HepG2 (cell line): ENCODE measurements around the gene ENTPD2. TPM values are rescaled to one million over a fixed set of nuclear protein-coding genes. Genes with fewer than 3 reads are reported as not detected.

ENCODE experiments used
- AFF4 ChIP-seq: sonication (generic); formaldehyde crosslinking; IDR thresholded peaks from 2 replicates; pipeline ENCODE4 v1.4.0; 2020; ENCODE audit warnings: missing genetic modification reagents
- CBX1 ChIP-seq: IDR thresholded peaks from one replicate; pipeline ENCODE4 v1.6.1; 2016; ENCODE audit warnings: antibody characterized with exemption, low read depth
- MLXIP ChIP-seq: sonication (generic); formaldehyde crosslinking; IDR thresholded peaks from 2 replicates; pipeline ENCODE4 v1.9.0; 2021; ENCODE audit warnings: missing genetic modification reagents, borderline replicate concordance
- NFYC ChIP-seq: IDR thresholded peaks from 2 replicates; pipeline ENCODE4 v1.6.1; 2016; ENCODE audit warnings: missing genetic modification reagents, missing compliant biosample characterization
- ONECUT2 ChIP-seq: sonication (generic); formaldehyde crosslinking; IDR thresholded peaks from 2 replicates; pipeline ENCODE4 v1.4.0; 2020; ENCODE audit warnings: missing genetic modification reagents
- PHF8 ChIP-seq: sonication (generic); formaldehyde crosslinking; IDR thresholded peaks from 2 replicates; pipeline ENCODE4 v1.5.0; 2020; ENCODE audit warnings: missing genetic modification reagents
- ZFY ChIP-seq: sonication (generic); formaldehyde crosslinking; IDR thresholded peaks from 2 replicates; pipeline ENCODE4 v1.4.0; 2020; ENCODE audit warnings: missing genetic modification reagents
- ZMYM2 ChIP-seq: sonication (generic); formaldehyde crosslinking; IDR thresholded peaks from 2 replicates; pipeline ENCODE4 v1.8.0; 2022; ENCODE audit warnings: mild to moderate bottlenecking, missing genetic modification reagents
- ZNF782 ChIP-seq: sonication (generic); formaldehyde crosslinking; IDR thresholded peaks from 2 replicates; pipeline ENCODE4 v1.4.0; 2020; ENCODE audit warnings: missing genetic modification reagents, mild to moderate bottlenecking, borderline replicate concordance
- ZNF839 ChIP-seq: sonication (generic); formaldehyde crosslinking; IDR thresholded peaks from 2 replicates; pipeline ENCODE4 v1.4.0; 2020; ENCODE audit warnings: missing genetic modification reagents, mild to moderate bottlenecking, borderline replicate concordance
- ZNF879 ChIP-seq: sonication (generic); formaldehyde crosslinking; IDR thresholded peaks from 2 replicates; pipeline ENCODE4 v1.8.1; 2023; ENCODE audit warnings: missing genetic modification reagents
- polyA plus RNA-seq, 8 experiments: library from polyadenylated mRNA; depleted of rRNA in 3 of 8; stranded (reverse) in 7 of 8; unstranded in 1 of 8; fragments of >200 nt; fragmentation: Illumina TruSeq in 4 of 8; extraction: Trizol in 4 of 8; gene quantifications; 2 replicates each; pipeline versions ENCODE4 v1.2.1 to v1.2.3, GENCODE V29; 2011 to 2016; ENCODE audit warnings: low read depth in 4 of 8, missing spikeins in 1 of 8, mixed read lengths in 1 of 8; ENCODE audit not compliant: insufficient read depth in 1 of 8
- total RNA-seq, 5 experiments: library from RNA; depleted of rRNA; stranded (reverse); fragments of >200 nt; fragmentation: Illumina TruSeq; extraction: Trizol; gene quantifications; 2 replicates each; pipeline ENCODE4 v1.2.3, GENCODE V29; 2016; ENCODE audit warnings: low read depth in 1 of 5
- TF ChIP-seq, protein P1 (sequence below): sonication (generic); formaldehyde crosslinking; IDR thresholded peaks from 2 replicates; pipeline ENCODE4 v1.5.1; 2020; ENCODE audit warnings: mild to moderate bottlenecking, missing genetic modification reagents, borderline replicate concordance
- TF ChIP-seq, protein P2 (sequence below): sonication (generic); formaldehyde crosslinking; IDR thresholded peaks from 2 replicates; pipeline ENCODE4 v1.9.0; 2021; ENCODE audit warnings: missing genetic modification reagents, mild to moderate bottlenecking, borderline replicate concordance

The ENTPD2 gene
- total and polyA plus RNA-seq, 2 of the 13 experiments (the other 11 are each of a cell fraction or from before 2014, with no cell fraction given): 0.95 to 3.2 TPM

DNA sequence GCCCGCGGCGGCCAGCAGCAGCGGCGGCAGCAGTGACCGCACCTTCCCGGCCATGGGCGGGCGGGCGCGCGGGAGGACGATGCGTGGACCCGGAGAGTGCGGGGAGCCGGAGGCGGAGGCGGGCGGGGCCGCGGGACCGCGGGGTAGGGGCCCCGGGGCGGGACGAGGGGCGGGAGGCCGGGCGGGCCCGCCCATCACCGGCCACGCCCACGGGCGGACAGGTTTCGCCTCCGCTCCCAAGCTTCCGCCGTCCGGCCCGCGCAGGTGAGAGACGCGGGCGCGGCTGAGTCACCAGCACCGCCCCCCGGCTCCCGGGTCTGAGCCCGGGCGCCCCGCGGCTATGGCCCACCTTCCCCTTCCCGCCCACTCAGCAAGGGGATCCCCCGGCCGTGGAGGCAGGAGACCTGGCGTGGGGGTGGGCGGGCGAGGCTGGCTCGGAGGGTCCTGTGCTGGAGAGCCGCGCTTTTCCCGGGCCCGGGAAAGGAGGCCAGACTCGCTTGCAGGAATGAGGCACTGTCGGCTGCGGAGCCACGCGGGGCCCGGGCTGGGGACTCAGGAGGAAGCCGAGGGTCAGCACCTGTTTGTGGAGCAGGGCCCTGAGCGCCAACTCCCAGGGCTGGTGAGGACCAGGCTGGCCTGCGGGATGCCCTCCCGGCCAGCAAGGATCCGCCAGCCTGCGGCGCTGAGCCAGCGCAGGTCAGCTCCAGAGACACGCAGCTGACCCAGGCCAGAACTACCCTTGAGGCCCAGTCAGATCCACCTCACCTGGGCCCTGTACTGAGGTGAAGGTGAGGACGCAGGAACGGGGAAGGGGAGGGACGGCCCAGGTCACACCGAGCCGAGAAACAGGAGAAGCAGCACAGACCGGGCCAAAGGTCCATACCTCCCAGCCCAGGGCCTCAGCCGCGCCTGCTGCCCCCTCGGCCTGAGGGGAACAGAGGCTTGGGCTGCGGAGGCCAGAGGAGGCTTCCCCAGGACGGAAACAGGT lies at the start of gene ENTPD2 (continued):
- TF ChIP-seq, protein P1, sequence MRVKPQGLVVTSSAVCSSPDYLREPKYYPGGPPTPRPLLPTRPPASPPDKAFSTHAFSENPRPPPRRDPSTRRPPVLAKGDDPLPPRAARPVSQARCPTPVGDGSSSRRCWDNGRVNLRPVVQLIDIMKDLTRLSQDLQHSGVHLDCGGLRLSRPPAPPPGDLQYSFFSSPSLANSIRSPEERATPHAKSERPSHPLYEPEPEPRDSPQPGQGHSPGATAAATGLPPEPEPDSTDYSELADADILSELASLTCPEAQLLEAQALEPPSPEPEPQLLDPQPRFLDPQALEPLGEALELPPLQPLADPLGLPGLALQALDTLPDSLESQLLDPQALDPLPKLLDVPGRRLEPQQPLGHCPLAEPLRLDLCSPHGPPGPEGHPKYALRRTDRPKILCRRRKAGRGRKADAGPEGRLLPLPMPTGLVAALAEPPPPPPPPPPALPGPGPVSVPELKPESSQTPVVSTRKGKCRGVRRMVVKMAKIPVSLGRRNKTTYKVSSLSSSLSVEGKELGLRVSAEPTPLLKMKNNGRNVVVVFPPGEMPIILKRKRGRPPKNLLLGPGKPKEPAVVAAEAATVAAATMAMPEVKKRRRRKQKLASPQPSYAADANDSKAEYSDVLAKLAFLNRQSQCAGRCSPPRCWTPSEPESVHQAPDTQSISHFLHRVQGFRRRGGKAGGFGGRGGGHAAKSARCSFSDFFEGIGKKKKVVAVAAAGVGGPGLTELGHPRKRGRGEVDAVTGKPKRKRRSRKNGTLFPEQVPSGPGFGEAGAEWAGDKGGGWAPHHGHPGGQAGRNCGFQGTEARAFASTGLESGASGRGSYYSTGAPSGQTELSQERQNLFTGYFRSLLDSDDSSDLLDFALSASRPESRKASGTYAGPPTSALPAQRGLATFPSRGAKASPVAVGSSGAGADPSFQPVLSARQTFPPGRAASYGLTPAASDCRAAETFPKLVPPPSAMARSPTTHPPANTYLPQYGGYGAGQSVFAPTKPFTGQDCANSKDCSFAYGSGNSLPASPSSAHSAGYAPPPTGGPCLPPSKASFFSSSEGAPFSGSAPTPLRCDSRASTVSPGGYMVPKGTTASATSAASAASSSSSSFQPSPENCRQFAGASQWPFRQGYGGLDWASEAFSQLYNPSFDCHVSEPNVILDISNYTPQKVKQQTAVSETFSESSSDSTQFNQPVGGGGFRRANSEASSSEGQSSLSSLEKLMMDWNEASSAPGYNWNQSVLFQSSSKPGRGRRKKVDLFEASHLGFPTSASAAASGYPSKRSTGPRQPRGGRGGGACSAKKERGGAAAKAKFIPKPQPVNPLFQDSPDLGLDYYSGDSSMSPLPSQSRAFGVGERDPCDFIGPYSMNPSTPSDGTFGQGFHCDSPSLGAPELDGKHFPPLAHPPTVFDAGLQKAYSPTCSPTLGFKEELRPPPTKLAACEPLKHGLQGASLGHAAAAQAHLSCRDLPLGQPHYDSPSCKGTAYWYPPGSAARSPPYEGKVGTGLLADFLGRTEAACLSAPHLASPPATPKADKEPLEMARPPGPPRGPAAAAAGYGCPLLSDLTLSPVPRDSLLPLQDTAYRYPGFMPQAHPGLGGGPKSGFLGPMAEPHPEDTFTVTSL (CRISPR knock-in tag): no peak
- TF ChIP-seq CBX1 (no peak), PHF8 (peak; percentile 53), MLXIP (0 out of 2 replicates have a peak, but pooled peaks have one; percentile 33), AFF4 (no peak; the same call in 1 of the 2 replicates), ZMYM2 (no peak), ZNF782 (CRISPR knock-in tag) (no peak), ZNF879 (0 out of 2 replicates have a peak, but pooled peaks have one; percentile 13), ZNF839 (CRISPR knock-in tag) (no peak), ZFY (CRISPR knock-in tag) (peak; percentile 85), NFYC (CRISPR knock-in tag) (no peak), ONECUT2 (CRISPR knock-in tag) (no peak)
- TF ChIP-seq, protein P2, sequence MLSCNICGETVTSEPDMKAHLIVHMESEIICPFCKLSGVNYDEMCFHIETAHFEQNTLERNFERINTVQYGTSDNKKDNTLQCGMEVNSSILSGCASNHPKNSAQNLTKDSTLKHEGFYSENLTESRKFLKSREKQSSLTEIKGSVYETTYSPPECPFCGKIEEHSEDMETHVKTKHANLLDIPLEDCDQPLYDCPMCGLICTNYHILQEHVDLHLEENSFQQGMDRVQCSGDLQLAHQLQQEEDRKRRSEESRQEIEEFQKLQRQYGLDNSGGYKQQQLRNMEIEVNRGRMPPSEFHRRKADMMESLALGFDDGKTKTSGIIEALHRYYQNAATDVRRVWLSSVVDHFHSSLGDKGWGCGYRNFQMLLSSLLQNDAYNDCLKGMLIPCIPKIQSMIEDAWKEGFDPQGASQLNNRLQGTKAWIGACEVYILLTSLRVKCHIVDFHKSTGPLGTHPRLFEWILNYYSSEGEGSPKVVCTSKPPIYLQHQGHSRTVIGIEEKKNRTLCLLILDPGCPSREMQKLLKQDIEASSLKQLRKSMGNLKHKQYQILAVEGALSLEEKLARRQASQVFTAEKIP (CRISPR knock-in tag): no peak
